Measurements from ENCODE around the gene AFF3. TPM values are rescaled to one million over a fixed set of nuclear protein-coding genes. Genes with fewer than 3 reads are reported as not detected.

Gene AFF3
- total and polyA plus RNA-seq, 2 of the 8 experiments (the other 6 are each of a cell fraction or from before 2014, with no cell fraction given) = 0.27 to 3.0 TPM

GRCh38 chr2:99709229-99709628 is 433.2 kb downstream of the AFF3 start:
- Histone ChIP-seq H3K56ac (replicated peaks; ENCODE audit: insufficient read length, low read depth, low read length) (no peak overlapping the region), H4K5ac (ENCODE audit: insufficient read length, low read depth, low read length) (no peak overlapping the region), H4K20me1 (replicated peaks in 1 of 2; ENCODE audit: control insufficient read depth in 1 of 2, insufficient read depth in 2 of 2, low read length in 2 of 2) (no peaks in the 10 kb centered on the region)

More at GRCh38 chr2:99709229-99709628, 433.2 kb downstream of the AFF3 start:
- no peak overlapping the region for H4K91ac ChIP-seq (replicated peaks; ENCODE audit: insufficient read length, low read length)
- no peak overlapping the region for H2BK20ac ChIP-seq (ENCODE audit: low read length)
- no peak overlapping the region for H2BK120ac ChIP-seq (replicated peaks; ENCODE audit: low read depth, low read length)
- TF ChIP-seq RXRA (IDR thresholded peaks at IDR 0.05; ENCODE audit: insufficient read depth, low read depth, low read length) = no peak
- H3K18ac ChIP-seq (ENCODE audit: extremely low read depth, low read length) = no peak overlapping the region
- H3K14ac ChIP-seq (ENCODE audit: insufficient read length) = no peak overlapping the region
- H2BK15ac ChIP-seq (ENCODE audit: low read length) = no peak overlapping the region
- no peak overlapping the region for H3K4ac ChIP-seq (replicated peaks; ENCODE audit: insufficient read length, low read depth, low read length)
- no peaks in the 10 kb centered on the region for H3K79me2 ChIP-seq (ENCODE audit: control insufficient read depth in 1 of 2, insufficient read depth in 2 of 2, low read length in 2 of 2)
- H2AFZ ChIP-seq (ENCODE audit: low read length) = no peak overlapping the region
- ChIA-PET POLR2A (ENCODE audit: partially characterized antibody) (no interaction called here), CTCF (ENCODE audit: partially characterized antibody) (interaction anchor here (0.7 to 1.9 kb wide), 4 partner anchors 8 to 552 kb away, joined by 3 to 9 read pairs (median 3); no protein-coding TSS in a partner anchor)
- H3K4me2 ChIP-seq (ENCODE audit: insufficient read depth in 1 of 2, low read depth in 2 of 2, low read length in 2 of 2) = no peak overlapping the region
- no peak overlapping the region for H2AK5ac ChIP-seq (ENCODE audit: low read depth, low read length)
- FAIRE-seq (no peak), DNase-seq (ENCODE audit: low read depth in 1 of 2, low spot score in 2 of 2) (no peak)
- H3K27me3 ChIP-seq (replicated peaks in 1 of 4; ENCODE audit: control insufficient read depth in 3 of 4, extremely low read depth in 1 of 4, insufficient read depth in 3 of 4, low read length in 3 of 4) = no peaks in the 10 kb centered on the region
- no peaks in the 10 kb centered on the region for H3K9me3 ChIP-seq (ENCODE audit: insufficient read depth in 2 of 2, low read depth in 1 of 2, low read length in 1 of 2)
- no peak overlapping the region for H2BK12ac ChIP-seq (ENCODE audit: low read depth, low read length)
- no peaks in the 10 kb centered on the region for H3K23me2 ChIP-seq (ENCODE audit: low read depth, low read length)
- no peaks in the 10 kb centered on the region for H3K79me1 ChIP-seq (ENCODE audit: low read depth, low read length)
- no peak overlapping the region for H3K4me3 ChIP-seq (ENCODE audit: extremely low read depth in 1 of 4, insufficient read depth in 2 of 4, low read depth in 3 of 4, low read length in 4 of 4)
- H4K8ac ChIP-seq (ENCODE audit: extremely low read depth, insufficient read depth, low read length) = no peak overlapping the region
- H3K9ac ChIP-seq (replicated peaks in 1 of 4; ENCODE audit: extremely low read depth in 1 of 4, low read depth in 3 of 4, low read length in 3 of 4) = no peak overlapping the region
- no peaks in the 10 kb centered on the region for H3K36me3 ChIP-seq (ENCODE audit: control insufficient read depth in 2 of 4, insufficient read depth in 4 of 4, low read length in 3 of 4)
- H2BK5ac ChIP-seq (ENCODE audit: low read depth, low read length) = no peak overlapping the region
- H3K27ac ChIP-seq (ENCODE audit: low read depth, low read length) = no peak overlapping the region
- peaks cover 0 to 5% (median 0%) of the 10 kb centered on the region in 4 experiments; a peak in 2 of 7 replicates for H3K4me1 ChIP-seq (replicated peaks in 1 of 4; ENCODE audit: control insufficient read depth in 3 of 4, insufficient read depth in 4 of 4, low read length in 3 of 4)
- WGBS, 2 experiments (ENCODE audit: extremely low coverage in 1 of 2, insufficient coverage in 1 of 2, insufficient read length in 1 of 2, insufficient replicate concordance in 2 of 2, low coverage in 1 of 2, low lambda C conversion rate in 2 of 2, missing lambda C conversion rate in 1 of 2) = 98% methylated on average over 2 of the region's 2 CpGs; no CpG with 5 or more reads in 1 of the 2 experiments
- no peak overlapping the region for H3K23ac ChIP-seq (ENCODE audit: insufficient read length)
